Keratinocyte (primary cell): ENCODE results near the gene FLII. TPM values are rescaled to one million over a fixed set of nuclear protein-coding genes. Genes with fewer than 3 reads are reported as not detected.

Experiments used
- DNase-seq: peaks from one replicate; pipeline ENCODE4 v3.0.0-alpha.2; 2011; ENCODE audit warnings: low read depth, missing footprints, low spot score
- FAIRE-seq: peaks from 2 replicates; lab custom pipeline; 2011; peaks lifted over from hg19 to GRCh38; lab: Jason Lieb, UNC
- H2AFZ ChIP-seq: 2 replicates; pipeline ENCODE4 v1.6.0; 2012; ENCODE audit warnings: low read length, control low read depth, inconsistent platforms; ENCODE audit not compliant: control insufficient read depth
- H3K27ac ChIP-seq: 2 replicates; pipeline ENCODE4 v1.5.1; 2011; ENCODE audit warnings: low read length; ENCODE audit not compliant: control insufficient read depth, insufficient read depth
- H3K27me3 ChIP-seq: 3 replicates; pipeline ENCODE4 v1.6.0; 2011; ENCODE audit warnings: low read length; ENCODE audit not compliant: control insufficient read depth, insufficient read depth; ENCODE audit errors: extremely low read depth
- H3K36me3 ChIP-seq, 2 experiments: 2 replicates in 1 of 2; 3 replicates in 1 of 2; pipeline ENCODE4 v1.5.1; 2011; ENCODE audit warnings: low read length in 2 of 2, mild to moderate bottlenecking in 1 of 2; ENCODE audit not compliant: control insufficient read depth in 2 of 2, insufficient read depth in 2 of 2; ENCODE audit errors: extremely low read depth in 1 of 2
- H3K4me1 ChIP-seq: 3 replicates; pipeline ENCODE4 v1.5.1; 2011; ENCODE audit warnings: low read length; ENCODE audit not compliant: control insufficient read depth, insufficient read depth; ENCODE audit errors: extremely low read depth
- H3K4me2 ChIP-seq: 3 replicates; pipeline ENCODE4 v1.6.0; 2011; ENCODE audit warnings: low read depth, low read length; ENCODE audit not compliant: control insufficient read depth, insufficient read depth; ENCODE audit errors: extremely low read depth
- H3K4me3 ChIP-seq, 3 experiments: fragments of 200-600 bp in 1 of 3; sonication (generic) in 1 of 3; 2 replicates in 2 of 3; 3 replicates in 1 of 3; pipeline ENCODE4 v1.5.1; 2011 to 2016; ENCODE audit warnings: low read length in 3 of 3, mild to moderate bottlenecking in 3 of 3, control low read depth in 2 of 3, inconsistent platforms in 1 of 3, low read depth in 1 of 3, mixed read lengths in 1 of 3, mixed run types in 1 of 3, moderate library complexity in 1 of 3; ENCODE audit not compliant: control insufficient read depth in 2 of 3, insufficient read depth in 2 of 3; ENCODE audit errors: extremely low read depth in 1 of 3
- H3K79me2 ChIP-seq: 2 replicates; pipeline ENCODE4 v1.6.0; 2012; ENCODE audit warnings: low read length; ENCODE audit not compliant: control insufficient read depth, insufficient read depth
- H3K9ac ChIP-seq: 3 replicates; pipeline ENCODE4 v1.6.0; 2011; ENCODE audit warnings: low read length; ENCODE audit not compliant: control insufficient read depth, insufficient read depth; ENCODE audit errors: extremely low read depth
- H3K9me1 ChIP-seq: 3 replicates; pipeline ENCODE4 v1.6.0; 2011; ENCODE audit warnings: low read length; ENCODE audit not compliant: control insufficient read depth, insufficient read depth; ENCODE audit errors: extremely low read depth
- H3K9me3 ChIP-seq: 2 replicates; pipeline ENCODE4 v1.5.1; 2012; ENCODE audit warnings: low read depth, low read length; ENCODE audit not compliant: control insufficient read depth
- H4K20me1 ChIP-seq: 3 replicates; pipeline ENCODE4 v1.6.0; 2011; ENCODE audit warnings: low read length; ENCODE audit not compliant: control insufficient read depth, insufficient read depth; ENCODE audit errors: extremely low read depth
- CTCF ChIP-seq, 3 experiments: IDR thresholded peaks in 1 of 3; conservative IDR thresholded peaks in 1 of 3; optimal IDR thresholded peaks in 1 of 3; 2 replicates in 2 of 3; 3 replicates in 1 of 3; pipeline versions ENCODE3 to v1.5.1; 2011; ENCODE audit warnings: low read length in 3 of 3, mild to moderate bottlenecking in 3 of 3, moderate library complexity in 2 of 3, control low read depth in 1 of 3, inconsistent platforms in 1 of 3; ENCODE audit not compliant: insufficient read depth in 2 of 3; ENCODE audit errors: extremely low read depth in 1 of 3
- EZH2 ChIP-seq: IDR thresholded peaks from one replicate; pipeline ENCODE4 v1.6.1; 2012; ENCODE audit warnings: inconsistent platforms, mild to moderate bottlenecking, low read length, moderate library complexity
- dilution Hi-C: fragments of 300-500 bp; cut with MboI; formaldehyde crosslinking; loops from one replicate; pipeline ENCODE4 v1.7.0; 2020; ENCODE audit warnings: low sequenced_read_pairs; ENCODE audit not compliant: extremely low pct_ligation_motif_present
- polyA plus RNA-seq, 5 experiments: library from polyadenylated mRNA; depleted of rRNA in 3 of 5; stranded (reverse) in 3 of 5; stranded (forward) in 1 of 5; unstranded in 1 of 5; fragments of >200 nt; gene quantifications; 1 replicate in 1 of 5; 2 replicates in 3 of 5; 3 replicates in 1 of 5; pipeline versions ENCODE4 v1.2.1 to v1.2.3, GENCODE V29; 2011 to 2012; ENCODE audit warnings: missing spikeins in 2 of 5, low read depth in 1 of 5, low replicate concordance in 1 of 5

Gene FLII
- polyA plus RNA-seq, 1 donor (not counting 4 experiments of a cell fraction or from before 2014, with no cell fraction given): 376 TPM

- no peak overlapping the region for H3K27ac ChIP-seq
- peaks cover 3% of the 10 kb centered on the region for H3K9me1 ChIP-seq
- peaks cover 9 to 17% of the 10 kb centered on the region in 2 experiments for H3K36me3 ChIP-seq
- FAIRE-seq (no peak), DNase-seq (no peak)
- no peak overlapping the region for H2AFZ ChIP-seq
- H3K27me3 ChIP-seq: no peaks in the 10 kb centered on the region
- no peaks in the 10 kb centered on the region for H3K9me3 ChIP-seq
- peaks cover 15% of the 10 kb centered on the region for H3K79me2 ChIP-seq
- H3K4me2 ChIP-seq: no peak overlapping the region
- TF ChIP-seq CTCF (optimal IDR thresholded peaks at IDR 0.05 in 1 of 3, IDR thresholded peaks at IDR 0.05 in 1 of 3, conservative IDR thresholded peaks at IDR 0.05 in 1 of 3; ENCODE audit: extremely low read depth in 1 of 3, insufficient read depth in 2 of 3, low read length in 3 of 3) (no peak), EZH2 (no peak)
- no peak overlapping the region for H3K9ac ChIP-seq
- no peaks in the 10 kb centered on the region for H4K20me1 ChIP-seq
- dilution Hi-C loops: no loop called here
- H3K4me1 ChIP-seq: peaks cover 28% of the 10 kb centered on the region
- H3K4me3 ChIP-seq: no peak overlapping the region
These were observed 5.5 kb upstream of the FLII start for GRCh38 chr17:18263885-18264682.

- dilution Hi-C loops: no loop called here
- Histone ChIP-seq H3K4me1 (peaks cover 22% of the 10 kb centered on the region), H3K27me3 (no peaks in the 10 kb centered on the region), H3K9me3 (no peaks in the 10 kb centered on the region), H2AFZ (no peak overlapping the region), H3K36me3 (peaks cover 9 to 17% of the 10 kb centered on the region in 2 experiments), H3K9me1 (peaks cover 3% of the 10 kb centered on the region), H3K79me2 (peaks cover 23% of the 10 kb centered on the region), H3K9ac (no peak overlapping the region), H3K27ac (no peak overlapping the region), H3K4me3 (no peak overlapping the region), H4K20me1 (no peaks in the 10 kb centered on the region), H3K4me2 (no peak overlapping the region)
- DNase-seq: no peak
- FAIRE-seq: no peak
- no peak for TF ChIP-seq CTCF (optimal IDR thresholded peaks at IDR 0.05 in 1 of 3, IDR thresholded peaks at IDR 0.05 in 1 of 3, conservative IDR thresholded peaks at IDR 0.05 in 1 of 3; ENCODE audit: extremely low read depth in 1 of 3, insufficient read depth in 2 of 3, low read length in 3 of 3)
- no peak for TF ChIP-seq EZH2
These were observed 4.1 kb upstream of the FLII start for GRCh38 chr17:18262641-18263040.
